ENCODE measurements around the gene SPATA31C1. TPM values are rescaled to one million over a fixed set of nuclear protein-coding genes. Genes with fewer than 3 reads are reported as not detected.
"Not testable (repeated sequence)": the region's sequence is repeated elsewhere in the genome, so short reads cannot be mapped to it uniquely, and the experiment has no call there.

SPATA31C1 gene
- total RNA-seq, 4 donors from 2014 or later, result not detected

DNA sequence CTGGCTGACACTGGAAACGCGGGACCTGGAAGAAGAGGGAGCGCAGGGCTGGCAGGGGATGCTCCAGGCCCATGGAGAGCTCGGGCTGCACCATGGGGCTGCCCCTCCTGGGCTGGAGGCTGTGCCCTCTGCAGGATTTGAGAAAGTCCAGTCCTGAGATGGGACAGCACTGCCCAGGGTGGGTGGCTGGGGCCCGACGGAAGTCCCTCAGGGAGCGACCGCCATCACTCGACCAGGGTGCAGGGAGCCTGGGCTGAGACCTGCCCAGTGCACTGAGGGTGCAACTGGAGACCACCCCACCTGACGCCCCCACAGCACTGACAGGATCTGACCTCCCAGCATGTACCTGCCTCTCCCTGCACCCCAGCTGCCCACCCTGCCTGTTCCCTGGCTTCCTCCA, 7.1 kb downstream of the SPATA31C1 start:
- not testable (repeated sequence) for H3K27me3 ChIP-seq; H3K4me3 ChIP-seq; H3K36me3 ChIP-seq; DNase-seq (ENCODE audit: low spot score in 2 of 2); H3K4me1 ChIP-seq; H3K27ac ChIP-seq; H3K9me3 ChIP-seq
- WGBS, result 96% methylated on average over 10 of the region's 10 CpGs

DNA sequence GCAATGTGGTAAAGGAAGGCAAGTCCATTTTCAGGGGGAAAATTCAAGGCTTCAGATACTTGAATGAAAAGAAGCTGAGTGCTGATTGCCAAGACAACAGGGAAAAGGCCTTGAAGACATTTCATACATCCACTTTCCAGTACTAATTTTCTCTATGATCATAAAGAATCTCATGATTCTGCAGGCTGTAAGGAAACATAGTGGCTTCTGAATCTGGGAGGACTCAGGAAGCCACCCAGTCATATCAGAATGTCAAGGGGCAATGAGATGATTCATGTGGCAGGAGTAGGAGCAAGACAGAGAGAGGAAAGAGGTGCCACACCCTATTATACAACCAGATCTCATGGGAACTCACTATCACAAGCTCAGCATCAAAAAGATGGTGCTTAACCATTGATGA, 11.4 kb downstream of the SPATA31C1 start:
- not testable (repeated sequence) for H3K27ac ChIP-seq

GRCh38 chr9:87934444-87934843, 16.7 kb downstream of the SPATA31C1 start:
- H3K27ac ChIP-seq; H3K27me3 ChIP-seq; DNase-seq (ENCODE audit: low spot score in 2 of 2); H3K4me1 ChIP-seq; H3K4me3 ChIP-seq; H3K9me3 ChIP-seq; H3K36me3 ChIP-seq: not testable (repeated sequence)
- 78% methylated on average over 7 of the region's 7 CpGs for whole genome bisulfite sequencing

More for the DNA sequence above, 11.4 kb downstream of the SPATA31C1 start:
- H3K27me3 ChIP-seq; H3K4me3 ChIP-seq; DNase-seq (ENCODE audit: low spot score in 2 of 2); H3K4me1 ChIP-seq; H3K9me3 ChIP-seq; H3K36me3 ChIP-seq: not testable (repeated sequence)

- H3K4me1 ChIP-seq; H3K9me3 ChIP-seq; H3K27me3 ChIP-seq; DNase-seq (ENCODE audit: low spot score in 2 of 2); H3K4me3 ChIP-seq; H3K27ac ChIP-seq; H3K36me3 ChIP-seq: not testable (repeated sequence)
- 93% methylated on average over 6 of the region's 12 CpGs for WGBS
Measured at GRCh38 chr9:87937352-87937751, 19.6 kb downstream of the SPATA31C1 start.

DNA sequence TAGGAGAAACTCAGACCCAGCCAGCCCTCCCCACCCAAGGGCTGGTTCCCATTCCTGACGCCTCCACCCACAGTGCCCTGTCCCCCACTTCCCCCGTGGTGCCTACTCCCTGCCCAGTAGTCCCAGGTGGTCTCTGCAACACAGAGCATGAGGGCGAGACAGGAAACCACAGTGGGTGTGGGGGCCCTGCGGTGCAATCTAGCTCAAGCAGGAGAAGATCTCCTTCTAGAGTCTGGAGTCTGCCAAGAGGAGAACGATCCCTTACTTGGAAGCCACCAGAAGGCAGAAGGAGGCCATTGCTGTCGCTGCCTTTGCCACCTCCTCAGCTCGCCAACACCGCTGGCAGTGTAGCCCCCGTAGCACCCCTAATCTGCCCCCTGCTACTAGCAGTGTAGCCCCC, 20.2 kb downstream of the SPATA31C1 start:
- H3K9me3 ChIP-seq; DNase-seq (ENCODE audit: low spot score in 2 of 2); H3K4me1 ChIP-seq; H3K36me3 ChIP-seq; H3K4me3 ChIP-seq; H3K27ac ChIP-seq; H3K27me3 ChIP-seq: not testable (repeated sequence)
- WGBS, result 100% methylated on average over 5 of the region's 9 CpGs

DNA sequence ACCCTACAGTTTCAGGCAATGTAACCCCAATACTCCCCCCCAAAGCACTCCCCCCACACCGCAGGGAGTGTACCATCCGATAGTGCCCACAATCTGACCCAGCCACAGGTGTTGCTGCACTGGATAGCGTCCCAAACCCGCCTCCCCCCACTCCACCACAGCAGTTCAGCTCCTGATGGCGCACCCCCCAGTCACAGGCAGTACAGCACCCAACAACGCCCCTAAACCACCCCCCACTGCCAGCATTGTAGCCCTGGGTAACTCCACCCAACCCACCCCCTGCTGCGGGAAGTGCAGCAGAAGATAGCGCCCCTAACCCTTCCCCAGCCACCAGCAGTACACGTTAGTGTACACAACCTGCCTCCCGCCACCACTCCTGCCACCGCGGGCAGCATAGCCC, 20.6 kb downstream of the SPATA31C1 start:
- H3K36me3 ChIP-seq; H3K9me3 ChIP-seq; DNase-seq (ENCODE audit: low spot score in 2 of 2); H3K27me3 ChIP-seq; H3K4me3 ChIP-seq; H3K4me1 ChIP-seq; H3K27ac ChIP-seq: not testable (repeated sequence)
- 100% methylated on average over 3 of the region's 12 CpGs for WGBS

DNA sequence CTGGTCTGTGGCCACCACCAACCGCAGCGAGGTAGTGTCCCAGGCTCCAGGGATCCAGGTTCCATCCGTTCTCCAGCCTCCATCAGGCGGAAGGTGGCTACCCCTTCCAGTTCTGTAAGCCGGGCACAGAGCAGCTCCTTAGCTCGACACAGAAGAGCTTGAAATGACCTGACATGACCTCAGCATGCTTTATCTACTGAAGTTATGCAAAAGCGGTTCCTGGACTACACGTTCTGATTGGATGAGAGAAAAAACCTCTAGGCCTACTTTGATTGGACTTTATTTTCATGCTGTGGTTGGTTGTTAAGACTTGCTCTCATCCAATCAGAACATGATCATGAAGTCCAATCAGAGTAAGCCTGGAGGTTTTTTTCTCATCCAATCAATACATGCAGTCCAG, 21.3 kb downstream of the SPATA31C1 start:
- H3K4me1 ChIP-seq; H3K4me3 ChIP-seq; H3K27me3 ChIP-seq; H3K27ac ChIP-seq; H3K9me3 ChIP-seq; DNase-seq (ENCODE audit: low spot score in 2 of 2); H3K36me3 ChIP-seq: not testable (repeated sequence)
- 95% methylated on average over 7 of the region's 8 CpGs for WGBS

DNA sequence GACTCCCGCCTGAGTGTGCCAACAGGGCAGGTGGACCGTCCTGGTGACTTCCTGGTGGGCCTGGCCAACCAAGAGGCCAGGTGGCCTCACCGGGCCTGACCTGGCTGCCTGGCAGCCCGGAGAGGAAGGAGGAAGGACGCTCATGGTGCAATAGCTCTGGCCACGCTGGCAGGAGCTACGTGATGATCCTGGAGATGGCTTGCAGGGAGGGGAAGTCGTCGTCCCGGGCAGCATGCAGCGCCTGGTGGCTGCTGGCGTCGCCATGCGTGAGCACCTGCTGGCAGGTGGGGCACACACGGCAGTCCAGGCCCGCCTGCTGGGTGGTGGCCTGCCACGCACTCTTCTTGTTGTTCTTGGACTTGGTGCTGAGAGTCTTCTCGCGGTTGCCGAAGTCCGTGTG, 26.3 kb downstream of the SPATA31C1 start:
- WGBS, result 79% methylated on average over 16 of the region's 21 CpGs
- H3K36me3 ChIP-seq, result no peaks in the 10 kb centered on the region
- no peak overlapping the region for H3K4me3 ChIP-seq
- peaks cover 3% of the 10 kb centered on the region for H3K4me1 ChIP-seq
- H3K27ac ChIP-seq, result no peak overlapping the region
- TF ChIP-seq POLR2AphosphoS5 (IDR thresholded peaks at IDR 0.05), result no peak
- TF ChIP-seq POLR2A (IDR thresholded peaks at IDR 0.05), result no peak
- TF ChIP-seq CTCF (IDR thresholded peaks at IDR 0.05), result no peak
- no peak for TF ChIP-seq EP300 (IDR thresholded peaks at IDR 0.05)
- no peak for DNase-seq (ENCODE audit: low spot score in 2 of 2)
- H3K27me3 ChIP-seq, result peaks cover 39% of the 10 kb centered on the region
- no peaks in the 10 kb centered on the region for H3K9me3 ChIP-seq

- TF ChIP-seq CTCF (IDR thresholded peaks at IDR 0.05), result no peak
- Histone ChIP-seq H3K36me3 (no peaks in the 10 kb centered on the region), H3K4me3 (no peak overlapping the region), H3K4me1 (peaks cover 3% of the 10 kb centered on the region), H3K9me3 (no peaks in the 10 kb centered on the region), H3K27me3 (peaks cover 40% of the 10 kb centered on the region), H3K27ac (no peak overlapping the region)
- 78% methylated on average over 11 of the region's 21 CpGs for WGBS
- no peak for DNase-seq (ENCODE audit: low spot score in 2 of 2)
Measured at GRCh38 chr9:87944682-87945081, 26.9 kb downstream of the SPATA31C1 start.
